KBM-7 (cell line): Measurements from ENCODE around the gene PTPN21.

Experiments
- DNase-seq: peaks from one replicate; pipeline ENCODE4 v3.0.0-alpha.2; 2015
- in situ Hi-C: fragments of 300-500 bp; cut with MboI; formaldehyde crosslinking; loops from 2 replicates; pipeline ENCODE4 v1.14.3; 2020; ENCODE audit warnings: low sequenced_read_pairs, low pct_unique_long_range_greater_than_20kb, mixed read lengths

The PTPN21 gene

DNA sequence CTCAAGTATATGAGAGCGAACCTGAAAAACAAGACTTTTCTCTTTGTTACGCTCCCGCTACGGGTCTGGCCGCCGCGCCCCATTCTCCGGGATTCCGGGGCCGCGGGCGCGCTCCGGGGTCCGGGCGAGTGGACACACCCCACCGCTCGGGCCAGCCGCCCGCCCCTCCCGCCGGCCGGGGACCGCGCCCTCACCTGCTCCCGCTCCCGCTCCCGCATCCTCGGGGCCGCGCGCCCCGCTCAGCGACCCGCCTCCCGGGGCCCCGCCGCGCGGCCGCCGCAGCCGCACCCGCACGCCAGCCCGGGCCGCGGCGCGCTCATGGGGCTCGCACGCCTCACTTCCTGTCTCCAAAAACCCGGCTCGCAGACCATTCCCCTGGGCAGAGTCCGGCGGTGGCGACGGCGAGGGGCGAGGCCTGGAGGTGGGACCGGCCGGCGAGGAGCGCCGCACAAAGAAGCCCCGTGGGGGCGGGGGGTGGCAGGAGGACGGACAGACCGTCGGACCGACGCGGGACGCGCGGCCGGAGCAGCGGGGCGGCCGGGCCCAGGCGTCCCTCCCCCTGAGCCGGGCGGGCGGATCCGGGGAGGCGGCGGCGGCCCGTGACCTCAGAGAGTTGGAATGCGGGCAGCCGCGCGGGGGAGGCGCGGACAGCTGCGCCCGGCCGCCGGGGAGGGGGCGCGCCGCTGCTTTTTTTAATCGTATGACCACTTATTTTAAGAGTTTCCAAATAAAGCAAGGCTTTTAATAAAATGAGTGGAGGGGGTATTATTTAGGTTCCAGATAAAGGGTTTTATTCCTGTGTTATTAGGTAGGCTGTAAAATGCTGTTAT lies at the start of gene PTPN21:
TSS of gene PTPN21 (minus strand) at position 551 of the 830 bp plus-strand sequence. CDS start 4,590 bp downstream, outside the sequence.
- in situ Hi-C loops: no loop called here
- DNase-seq: no peak

DNA sequence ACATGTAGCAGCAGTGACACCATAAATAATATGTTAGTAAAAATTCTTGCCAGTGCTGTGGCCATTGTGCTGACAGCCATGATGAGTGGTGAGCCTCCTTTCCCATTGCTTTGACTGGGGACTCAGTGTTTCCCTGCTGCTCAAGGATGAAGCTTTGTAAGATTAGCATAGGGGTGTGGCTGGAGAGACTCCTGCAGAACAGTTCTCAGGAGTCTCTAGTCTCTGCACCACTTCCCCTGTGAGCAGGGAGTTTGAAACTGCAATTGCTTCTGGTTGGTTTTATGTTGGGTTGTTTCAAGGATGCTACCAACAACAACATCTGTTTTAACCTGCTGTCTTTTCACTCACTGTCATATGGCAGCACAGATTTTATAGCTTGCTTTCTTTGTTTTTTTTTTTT lies 49.4 kb upstream of the PTPN21 start:
- in situ Hi-C loops: no loop called here
- DNase-seq: no peak

DNA sequence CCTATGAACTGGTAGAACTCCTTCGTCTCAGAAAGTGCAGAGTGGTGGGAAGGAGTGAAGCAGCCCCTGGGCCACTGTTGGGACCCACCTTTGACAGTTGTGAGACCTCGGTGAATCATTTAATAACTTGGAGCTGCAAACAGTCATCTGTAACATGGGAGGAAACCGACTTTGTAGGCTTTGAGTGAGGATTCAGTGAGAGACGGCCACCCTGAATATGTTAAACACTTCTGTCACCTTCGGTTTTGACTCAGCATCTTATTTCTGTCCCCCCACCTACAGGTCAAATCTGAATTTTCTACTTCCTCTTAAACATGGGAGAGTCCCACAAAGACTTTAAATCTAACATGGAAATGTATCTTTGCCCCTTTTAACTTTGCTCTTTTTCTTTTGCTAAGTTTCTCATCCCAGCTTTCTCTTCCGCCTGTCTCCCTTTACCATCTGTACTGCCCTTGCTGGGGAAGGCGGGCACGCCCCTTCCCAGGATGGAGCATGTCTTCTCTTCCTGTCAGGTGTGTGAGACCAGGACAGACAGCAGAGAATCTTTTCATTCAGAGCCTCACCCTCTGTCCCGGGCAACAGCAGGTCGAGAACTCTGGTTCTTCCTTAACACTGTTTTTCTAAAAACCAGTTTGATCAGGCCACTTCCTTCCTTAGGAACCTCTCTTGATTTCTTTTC lies 45.1 kb upstream of the PTPN21 start:
- in situ Hi-C loops: no loop called here
- DNase-seq: no peak

DNA sequence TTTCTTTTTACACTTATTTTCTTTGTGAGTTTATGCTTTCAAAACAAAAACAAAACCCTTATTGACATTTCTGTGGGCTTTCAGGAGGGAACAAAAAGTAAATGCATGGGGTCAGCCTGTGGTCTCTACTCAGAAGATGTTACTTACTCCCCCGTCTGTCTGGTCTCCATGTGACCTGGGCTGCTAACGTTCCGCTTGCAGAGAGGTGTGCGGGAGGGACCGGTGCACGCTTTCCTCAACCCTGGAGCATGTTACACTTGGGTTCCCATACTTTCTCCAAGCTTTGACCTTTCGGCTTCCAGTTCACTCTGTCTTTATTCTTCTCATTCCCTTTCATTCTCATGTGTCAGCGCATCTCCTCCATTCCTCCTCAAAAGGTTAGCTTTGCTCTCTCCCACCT lies 44.5 kb upstream of the PTPN21 start:
- in situ Hi-C loops: no loop called here
- no peak for DNase-seq

DNA sequence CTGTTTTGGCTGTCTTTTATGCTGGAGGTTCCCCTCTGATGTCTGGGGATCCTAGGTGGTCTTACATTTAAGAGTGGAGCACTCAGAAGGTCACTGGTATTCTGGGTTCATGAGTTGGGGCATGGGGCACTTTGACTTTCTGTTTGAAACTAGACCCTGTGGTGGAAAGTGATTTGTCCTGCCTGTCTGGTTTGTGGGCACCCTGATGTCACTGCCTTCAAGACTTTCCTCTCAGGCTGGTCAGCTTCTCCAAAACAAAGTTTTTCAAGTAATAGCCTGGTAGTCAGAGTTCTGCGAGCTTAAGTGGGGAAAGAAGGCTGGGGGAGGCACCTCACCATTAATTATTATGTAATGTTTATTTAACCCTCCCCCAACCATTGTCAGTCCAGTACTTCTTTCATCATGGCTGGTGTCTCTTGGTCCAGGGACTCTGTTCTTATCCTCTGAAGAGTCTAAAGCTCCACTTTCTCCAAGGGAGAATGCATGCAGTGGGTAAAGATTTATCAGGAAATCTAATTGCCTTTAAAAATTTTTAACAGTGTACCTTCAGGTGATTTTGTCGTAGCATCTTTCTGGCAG lies 43.4 kb upstream of the PTPN21 start:
- in situ Hi-C loops: no loop called here

DNA sequence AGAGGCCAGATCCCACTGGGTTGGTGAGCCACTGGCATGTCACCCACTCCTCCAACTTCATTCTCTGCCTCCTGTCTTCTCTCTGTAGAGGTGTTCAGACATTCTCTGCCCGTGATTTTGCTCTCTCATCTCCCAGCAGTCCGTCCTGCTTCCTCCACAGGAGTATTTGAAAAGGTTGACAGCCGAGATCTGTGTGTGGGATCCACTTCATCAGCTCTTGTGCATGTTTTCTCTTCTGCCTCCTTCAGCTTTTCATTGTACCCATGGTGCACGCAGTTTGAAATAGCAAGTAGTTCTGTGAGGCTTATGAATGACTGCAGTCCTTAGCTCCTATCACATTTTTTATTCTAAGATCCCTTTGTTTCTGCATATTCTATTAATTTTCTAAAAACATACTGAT lies 42.8 kb upstream of the PTPN21 start:
- in situ Hi-C loops: no loop called here
- DNase-seq: no peak

More for the DNA sequence above, 43.4 kb upstream of the PTPN21 start:
- DNase-seq: no peak

DNA sequence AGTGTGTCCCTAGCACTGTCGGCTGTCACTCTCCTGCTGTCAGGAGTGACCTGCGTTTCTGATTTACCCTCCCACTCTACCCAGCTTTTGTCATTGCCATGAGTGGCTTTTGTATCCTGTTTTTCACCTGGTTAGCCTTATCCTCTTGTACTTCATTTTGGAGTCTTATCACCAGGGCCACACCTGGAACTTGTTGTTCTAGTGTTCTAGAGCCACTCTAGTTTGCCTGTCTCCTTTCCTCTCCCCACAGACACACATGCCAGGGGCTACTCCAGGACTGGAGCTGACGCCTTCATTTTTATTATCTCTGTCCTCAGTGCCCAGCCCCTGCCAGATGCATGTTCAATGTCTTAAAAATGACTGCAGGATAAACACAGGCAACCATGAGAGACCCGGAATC lies 42.2 kb upstream of the PTPN21 start:
- in situ Hi-C loops: no loop called here

DNA sequence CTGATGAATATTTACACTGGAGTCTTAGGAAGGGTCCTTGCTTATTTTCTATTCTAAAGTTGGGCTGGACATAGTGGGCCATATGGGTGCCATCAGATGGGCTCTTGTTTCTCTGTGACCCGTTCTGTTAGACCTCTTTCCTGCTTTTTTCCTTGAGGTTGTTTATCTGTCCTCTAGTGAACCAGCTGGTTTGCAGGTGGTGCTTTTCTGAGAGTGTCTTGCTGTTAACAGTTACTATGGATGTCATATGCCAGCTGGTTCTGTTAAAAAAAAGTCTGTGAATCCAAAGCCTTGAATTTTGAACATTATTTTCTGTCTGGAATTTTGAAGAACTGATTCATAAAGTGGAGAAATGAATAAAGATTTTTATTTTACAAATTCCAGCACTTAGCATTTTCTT lies 37.2 kb upstream of the PTPN21 start:
- DNase-seq: no peak
- in situ Hi-C loops: no loop called here

More for the DNA sequence above, 42.2 kb upstream of the PTPN21 start:
- DNase-seq: no peak

DNA sequence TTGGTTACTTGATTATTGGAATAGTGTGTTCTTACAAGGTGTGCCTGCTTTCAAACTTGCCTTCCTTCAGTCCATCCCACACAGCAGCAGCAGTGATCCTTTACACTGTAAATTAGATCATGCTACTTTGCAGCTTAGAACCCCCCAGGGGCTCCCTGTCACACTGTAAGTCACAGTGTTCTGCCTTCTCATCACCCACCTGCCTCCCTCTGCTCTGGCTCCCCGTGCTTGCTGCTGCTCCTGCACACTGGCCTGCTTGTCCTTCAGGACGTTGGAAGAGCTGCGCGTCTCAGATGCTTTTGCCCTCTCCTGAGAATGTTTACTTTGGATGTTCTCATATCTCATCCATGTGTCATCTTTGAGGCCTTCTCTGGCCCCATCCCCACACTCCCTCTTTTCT lies 35.4 kb upstream of the PTPN21 start:
- no peak for DNase-seq
- in situ Hi-C loops: no loop called here

DNA sequence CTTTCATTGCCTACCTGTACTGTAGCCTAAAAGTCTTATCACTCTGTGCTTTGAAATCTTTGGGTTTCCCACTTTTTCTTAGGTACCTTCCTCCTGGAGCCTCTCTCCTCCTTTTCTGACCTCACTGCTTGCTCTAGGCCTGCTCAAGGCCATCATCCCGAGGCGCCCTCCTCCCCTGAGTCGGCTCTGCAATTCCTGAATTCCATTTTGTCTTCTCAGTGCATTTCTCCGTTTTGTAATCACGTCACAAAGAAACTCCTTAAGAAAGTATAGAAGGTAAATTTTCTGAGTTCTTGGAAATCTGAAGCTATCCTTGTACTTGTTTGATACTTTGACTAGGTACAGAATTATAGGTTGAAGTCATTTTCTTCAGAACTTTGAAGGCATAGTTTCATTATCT lies 33.3 kb upstream of the PTPN21 start:
- in situ Hi-C loops: no loop called here

DNA sequence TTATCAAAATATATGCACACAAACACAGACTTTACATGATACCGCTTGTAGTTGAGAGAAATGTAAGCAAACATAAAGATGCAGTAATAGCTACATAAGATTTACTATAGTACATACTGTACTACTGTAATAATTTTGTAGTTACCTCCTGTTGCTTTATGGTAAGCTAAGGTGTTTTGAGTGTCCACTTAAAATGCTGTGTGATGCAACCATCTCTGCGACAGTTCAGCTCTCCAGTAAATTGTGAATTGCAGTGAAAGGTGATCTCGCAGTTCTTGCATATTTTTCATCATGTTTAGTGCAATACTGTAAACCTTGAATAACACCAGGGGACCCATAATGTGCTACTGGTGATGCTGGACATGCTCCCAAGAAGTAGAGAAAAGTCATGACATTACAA lies 29.6 kb upstream of the PTPN21 start:
- DNase-seq: no peak
- in situ Hi-C loops: no loop called here

More for the DNA sequence above, 33.3 kb upstream of the PTPN21 start:
- DNase-seq: no peak

DNA sequence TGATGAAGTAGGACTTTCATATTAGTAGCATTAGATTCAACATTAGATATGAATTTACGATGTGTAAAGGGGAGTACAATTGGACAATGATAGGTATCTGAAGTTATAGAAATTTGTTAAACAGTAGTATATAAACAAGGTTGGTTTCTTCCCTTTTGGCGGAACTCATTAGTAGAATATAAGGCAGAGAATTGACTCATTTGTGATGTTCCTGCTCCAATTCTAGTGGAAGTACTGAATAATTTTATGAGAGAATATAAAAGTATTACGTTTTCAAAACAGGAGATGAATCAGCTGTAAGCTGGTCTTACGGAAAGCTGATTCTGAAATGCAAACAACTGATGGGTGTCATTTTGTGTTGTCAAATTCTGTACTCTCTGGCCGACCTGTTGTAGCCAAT lies 21.4 kb upstream of the PTPN21 start:
- DNase-seq: no peak
- in situ Hi-C loops: no loop called here

DNA sequence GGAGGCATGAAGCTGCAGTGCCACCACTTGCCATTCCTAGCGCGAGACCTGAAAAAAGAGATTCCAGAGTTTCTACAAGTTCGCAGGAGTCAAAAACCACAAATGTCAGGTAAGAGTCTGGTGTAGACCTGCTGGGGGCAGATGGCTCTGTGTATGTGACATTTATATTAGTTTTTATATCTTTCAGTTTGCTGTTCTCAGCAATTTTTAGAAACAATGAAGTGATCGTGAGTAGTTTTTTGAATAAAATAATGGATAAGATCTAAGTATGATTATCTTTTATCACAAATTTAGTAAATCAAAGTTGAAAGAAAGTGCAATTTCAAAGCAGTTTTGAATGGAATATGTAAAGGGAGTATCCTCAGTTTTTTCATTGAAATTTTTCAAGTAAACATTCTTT lies 17.3 kb upstream of the PTPN21 start:
- no peak for DNase-seq
- in situ Hi-C loops: no loop called here

DNA sequence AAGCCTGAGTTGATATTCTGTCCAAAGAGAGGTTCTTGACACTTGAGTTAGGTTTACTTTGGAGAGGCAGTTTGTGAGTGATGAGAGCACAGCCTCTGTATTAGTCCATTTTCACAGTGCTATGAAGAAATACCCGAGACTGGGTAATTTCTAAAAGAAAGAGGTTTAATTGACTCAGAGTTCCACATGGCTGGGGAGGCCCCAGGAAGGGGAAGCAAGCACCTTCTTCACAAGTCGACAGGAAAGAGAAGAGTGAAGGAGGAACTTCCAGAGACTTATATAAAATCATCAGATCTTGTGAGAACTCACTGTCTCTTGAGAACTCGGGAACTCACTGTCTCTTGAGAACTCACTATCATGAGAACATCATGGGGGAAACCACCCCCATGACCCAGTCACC lies 13.4 kb upstream of the PTPN21 start:
- no peak for DNase-seq
- in situ Hi-C loops: no loop called here

DNA sequence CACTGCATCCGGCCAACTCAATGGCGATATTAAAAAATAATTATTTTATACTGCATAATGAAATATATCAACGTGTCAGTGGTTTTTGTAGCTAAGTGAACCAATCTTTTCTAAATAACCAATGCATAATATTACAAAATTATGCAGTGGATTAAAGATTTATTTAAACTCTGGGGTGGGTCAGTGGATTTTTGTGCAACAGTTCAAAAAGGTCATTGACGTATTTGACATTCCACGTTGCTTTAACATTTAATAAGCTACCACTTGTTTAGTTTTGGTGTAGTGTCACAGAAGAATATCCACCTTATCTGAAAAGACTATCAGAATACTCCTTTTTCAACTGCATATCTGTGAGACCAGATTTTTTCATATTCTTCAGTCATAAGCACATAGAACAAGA lies 10.6 kb upstream of the PTPN21 start:
- no peak for DNase-seq
- in situ Hi-C loops: no loop called here

DNA sequence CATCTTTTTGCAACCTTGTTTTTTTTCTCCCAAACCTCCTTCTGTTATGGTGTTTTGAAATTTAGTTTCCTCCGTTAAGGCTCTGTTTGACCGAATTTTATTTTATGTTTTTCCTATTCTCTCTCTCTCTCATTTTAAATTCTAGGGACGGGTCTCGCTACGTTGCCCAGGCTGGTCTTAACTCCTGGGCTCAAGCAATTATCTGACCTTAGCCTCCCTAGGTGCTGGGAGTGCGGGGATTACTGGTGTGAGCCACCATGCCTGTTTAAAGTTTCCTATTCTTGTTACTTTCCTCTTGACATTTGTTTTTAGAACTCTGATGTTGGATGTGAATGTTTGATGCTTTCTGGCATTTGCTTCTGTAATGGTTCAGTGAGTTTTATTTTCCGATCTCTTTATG lies 9.0 kb upstream of the PTPN21 start:
- no peak for DNase-seq
- in situ Hi-C loops: no loop called here

DNA sequence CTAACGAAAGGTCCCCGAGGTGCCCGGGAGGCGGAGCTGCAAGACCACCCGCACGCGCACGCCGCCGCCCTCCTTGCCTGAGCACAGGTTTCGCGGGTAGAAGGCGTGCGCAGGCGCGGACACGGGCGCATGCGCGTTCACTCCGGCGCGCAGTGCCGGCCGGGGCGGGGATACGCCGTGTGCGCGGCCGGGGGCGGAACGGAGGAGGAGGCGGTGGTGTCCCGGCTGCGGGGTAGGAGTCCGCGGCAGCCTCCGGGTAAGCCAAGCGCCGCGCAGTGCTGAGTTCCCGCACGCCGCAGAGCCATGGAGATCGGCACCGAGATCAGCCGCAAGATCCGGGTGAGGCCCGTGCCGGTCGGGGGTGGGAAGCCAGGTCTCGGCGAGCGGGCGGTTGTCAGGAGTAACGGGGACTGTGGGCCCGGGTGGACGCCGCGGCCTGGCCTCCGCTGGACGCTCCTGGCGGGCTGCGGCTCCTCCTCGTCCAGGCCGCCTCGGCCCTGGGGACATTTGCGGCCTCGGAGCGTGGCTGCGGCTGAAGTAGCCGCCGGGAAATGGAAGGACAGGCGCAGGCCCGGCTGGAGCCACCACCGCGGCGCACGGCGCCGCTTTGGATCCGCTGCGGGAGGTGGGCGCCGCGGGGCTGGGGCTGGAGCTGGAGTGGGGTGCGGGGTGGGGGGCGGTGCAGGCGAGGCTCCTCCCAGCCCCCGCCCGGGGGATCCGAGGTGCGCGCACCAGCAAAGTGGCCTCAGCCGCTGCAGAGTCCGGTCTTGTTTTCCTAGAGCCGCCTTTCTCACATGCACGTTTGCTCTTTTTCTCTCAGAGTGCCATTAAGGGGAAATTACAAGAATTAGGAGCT lies 8.3 kb upstream of the PTPN21 start, which contains the start of gene ZC3H14:
TSS of gene ZC3H14 (plus strand) at position 207 of the 856 bp plus-strand sequence. CDS start at position 304, 97 bp downstream.
- DNase-seq: peak; percentile 93
- in situ Hi-C loops: no loop called here

DNA sequence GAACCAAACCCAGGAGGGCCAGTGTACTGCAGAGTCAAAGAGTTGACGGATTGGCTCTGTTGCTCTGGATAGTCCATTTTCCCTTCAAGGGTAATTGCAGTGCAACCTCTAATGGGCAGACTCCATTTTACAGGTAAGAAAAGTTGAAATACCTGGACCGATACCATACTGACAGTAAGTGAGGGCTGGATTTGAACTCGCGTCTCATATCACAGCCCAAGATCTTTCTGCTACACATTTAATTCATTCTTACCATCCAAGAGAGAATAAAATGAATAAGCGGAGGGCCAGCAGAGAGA lies 7.7 kb upstream of the PTPN21 start:
- no peak for DNase-seq
- in situ Hi-C loops: no loop called here

DNA sequence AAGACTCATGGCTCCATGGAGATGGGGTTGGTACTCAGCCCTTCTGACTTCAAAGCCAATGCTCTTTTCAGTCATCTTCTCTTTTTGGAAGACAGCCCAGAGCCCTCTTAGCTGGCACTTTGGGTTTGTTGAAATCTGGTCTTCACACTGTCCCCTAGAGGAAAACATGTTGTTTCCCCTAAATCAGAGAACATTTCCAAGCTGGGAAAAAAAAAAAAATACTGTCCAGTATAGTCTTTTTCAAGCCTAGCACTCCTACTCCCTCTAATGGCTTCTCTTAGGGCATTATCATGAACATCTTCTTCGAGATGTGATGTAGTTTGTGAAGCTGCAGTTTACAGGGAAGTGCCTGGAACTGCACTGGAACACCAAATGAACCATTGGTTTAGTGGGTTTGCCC lies 5.0 kb upstream of the PTPN21 start:
- in situ Hi-C loops: no loop called here

DNA sequence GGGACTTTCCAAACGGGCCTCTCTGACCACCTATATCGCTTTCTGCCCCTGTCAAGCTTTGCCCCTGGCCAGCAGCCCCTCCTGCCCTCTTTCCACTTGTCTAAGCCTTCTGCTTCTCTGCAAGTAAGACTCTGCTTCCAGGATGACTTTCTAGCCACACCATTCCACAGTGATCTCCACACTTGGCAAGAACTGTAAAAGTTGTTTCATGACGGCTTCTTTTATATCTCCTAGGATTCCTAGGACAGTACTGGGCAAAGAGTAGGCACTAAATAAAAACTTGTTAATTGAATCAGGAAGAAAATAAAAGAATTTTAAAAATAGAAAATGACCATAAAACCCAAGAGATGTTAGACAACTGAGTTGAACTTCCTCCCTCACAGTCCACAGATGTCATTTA lies 1.8 kb upstream of the PTPN21 start:
- in situ Hi-C loops: no loop called here
- no peak for DNase-seq

More for the DNA sequence above, 5.0 kb upstream of the PTPN21 start:
- peak; percentile 35 for DNase-seq
